SJCRH30 (cell line): ENCODE results near the gene TMEM151A. TPM values are rescaled to one million over a fixed set of nuclear protein-coding genes. Genes with fewer than 3 reads are reported as not detected.
"Not testable (repeated sequence)": the region's sequence is repeated elsewhere in the genome, so short reads cannot be mapped to it uniquely, and the experiment has no call there.

Experiments used
- DNase-seq, 2 experiments: peaks; one replicate each; pipeline ENCODE4 v3.0.0-alpha.2; 2015 to 2020
- H3K27ac ChIP-seq: fragments of 250-450 bp; sonication (Bioruptor Pico); 2 replicates; pipeline ENCODE4 v1.5.1; 2020; ENCODE audit warnings: mild to moderate bottlenecking, moderate library complexity
- H3K27me3 ChIP-seq: fragments of 250-450 bp; sonication (Bioruptor Pico); 2 replicates; pipeline ENCODE4 v1.5.1; 2020; ENCODE audit warnings: mild to moderate bottlenecking, moderate library complexity
- H3K36me3 ChIP-seq: fragments of 250-450 bp; sonication (Bioruptor Pico); 2 replicates; pipeline ENCODE4 v1.5.1; 2020; ENCODE audit warnings: mild to moderate bottlenecking, moderate library complexity
- H3K4me1 ChIP-seq: fragments of 250-450 bp; sonication (Bioruptor Pico); 2 replicates; pipeline ENCODE4 v1.5.1; 2020; ENCODE audit warnings: mild to moderate bottlenecking, moderate library complexity
- H3K4me3 ChIP-seq: fragments of 250-450 bp; sonication (Bioruptor Pico); 2 replicates; pipeline ENCODE4 v1.5.1; 2020; ENCODE audit warnings: mild to moderate bottlenecking, moderate library complexity
- H3K9me3 ChIP-seq: fragments of 250-450 bp; sonication (Bioruptor Pico); replicated peaks from 2 replicates; pipeline ENCODE4 v1.5.1; 2020; ENCODE audit warnings: mild to moderate bottlenecking, moderate library complexity
- total RNA-seq: library from RNA; depleted of rRNA; stranded (reverse); fragments of >200 nt; shearing (Covaris generic); gene quantifications from 2 replicates; pipeline ENCODE4 v1.2.3, GENCODE V29; 2014

Gene TMEM151A
- total RNA-seq, 1 experiment from 2014 or later: not detected

- Histone ChIP-seq H3K36me3 (no peaks in the 10 kb centered on the region), H3K4me3 (no peak overlapping the region), H3K27ac (no peak overlapping the region), H3K4me1 (peaks cover 11% of the 10 kb centered on the region), H3K9me3 (no peaks in the 10 kb centered on the region), H3K27me3 (no peaks in the 10 kb centered on the region; the same call in 1 of the 2 replicates)
- DNase-seq: no peak
These were observed 23.8 kb downstream of the TMEM151A start for GRCh38 chr11:66315498-66315885.

GRCh38 chr11:66315921-66316811 is 24.5 kb downstream of the TMEM151A start:
- H3K27me3 ChIP-seq: no peaks in the 10 kb centered on the region; the same call in 1 of the 2 replicates
- H3K9me3 ChIP-seq: no peaks in the 10 kb centered on the region
- no peak overlapping the region for H3K27ac ChIP-seq
- peak overlapping the region; percentile 47; the same call in 1 of the 2 replicates for H3K4me3 ChIP-seq
- no peaks in the 10 kb centered on the region for H3K36me3 ChIP-seq
- DNase-seq: no peak
- peaks cover 11% of the 10 kb centered on the region for H3K4me1 ChIP-seq

GRCh38 chr11:66316849-66317251 is 25.2 kb downstream of the TMEM151A start, which contains the start of gene CD248:
Gene CD248 (minus strand): TSS chr11:66317044. CDS start chr11:66317027, 17 bp downstream.
- H3K4me3 ChIP-seq: peak within 1 kb of the TSS; percentile 47
- H3K9me3 ChIP-seq: no peaks in the 10 kb centered on the region
- H3K27ac ChIP-seq: peak within 1 kb of the TSS; percentile 56; the same call in 1 of the 2 replicates
- peak; percentile 69 to 70 for DNase-seq
- H3K27me3 ChIP-seq: no peaks in the 10 kb centered on the region; the same call in 1 of the 2 replicates
- H3K36me3 ChIP-seq: no peaks in the 10 kb centered on the region
- H3K4me1 ChIP-seq: peaks cover 11% of the 10 kb centered on the region

GRCh38 chr11:66317322-66317722 is 25.6 kb downstream of the TMEM151A start:
- no peaks in the 10 kb centered on the region for H3K9me3 ChIP-seq

GRCh38 chr11:66317723-66318599 is 26.3 kb downstream of the TMEM151A start:
- Histone ChIP-seq H3K4me1 (peaks cover 11% of the 10 kb centered on the region), H3K27ac (peak overlapping the region; percentile 56; the same call in 1 of the 2 replicates), H3K4me3 (peak overlapping the region; percentile 47), H3K27me3 (no peaks in the 10 kb centered on the region; the same call in 1 of the 2 replicates), H3K9me3 (no peaks in the 10 kb centered on the region), H3K36me3 (no peaks in the 10 kb centered on the region)
- peak; percentile 60 to 64 for DNase-seq

More at GRCh38 chr11:66317322-66317722, 25.6 kb downstream of the TMEM151A start:
- Histone ChIP-seq H3K27me3 (no peaks in the 10 kb centered on the region; the same call in 1 of the 2 replicates), H3K27ac (peak overlapping the region; percentile 56; the same call in 1 of the 2 replicates), H3K36me3 (no peaks in the 10 kb centered on the region), H3K4me3 (peak overlapping the region; percentile 47), H3K4me1 (peaks cover 11% of the 10 kb centered on the region)
- peak; percentile 70 to 73 for DNase-seq

GRCh38 chr11:66318600-66318970 is 26.9 kb downstream of the TMEM151A start:
- no peak overlapping the region; the same call in 1 of the 2 replicates for H3K27ac ChIP-seq
- H3K4me3 ChIP-seq: no peak overlapping the region
- peaks cover 11% of the 10 kb centered on the region for H3K4me1 ChIP-seq
- H3K9me3 ChIP-seq: no peaks in the 10 kb centered on the region
- H3K27me3 ChIP-seq: no peaks in the 10 kb centered on the region; the same call in 1 of the 2 replicates
- DNase-seq: no peak
- H3K36me3 ChIP-seq: no peaks in the 10 kb centered on the region

- not testable (repeated sequence) for H3K9me3 ChIP-seq, H3K27ac ChIP-seq, H3K27me3 ChIP-seq, H3K36me3 ChIP-seq, DNase-seq, H3K4me3 ChIP-seq
- peaks cover 11% of the 10 kb centered on the region for H3K4me1 ChIP-seq
These were observed 28.6 kb downstream of the TMEM151A start for GRCh38 chr11:66320289-66320688.

GRCh38 chr11:66320748-66321147 is 29.1 kb downstream of the TMEM151A start:
- not testable (repeated sequence) for H3K9me3 ChIP-seq, H3K27ac ChIP-seq, DNase-seq, H3K4me3 ChIP-seq, H3K27me3 ChIP-seq, H3K36me3 ChIP-seq
- peaks cover 11% of the 10 kb centered on the region for H3K4me1 ChIP-seq

- Histone ChIP-seq H3K27ac (no peak overlapping the region), H3K27me3 (no peaks in the 10 kb centered on the region), H3K4me3 (no peak overlapping the region), H3K9me3 (no peaks in the 10 kb centered on the region), H3K4me1 (peaks cover 13% of the 10 kb centered on the region), H3K36me3 (no peaks in the 10 kb centered on the region)
- no peak for DNase-seq
These were observed 29.9 kb downstream of the TMEM151A start for GRCh38 chr11:66321606-66322005.

GRCh38 chr11:66322732-66323427 is 31.2 kb downstream of the TMEM151A start:
- no peaks in the 10 kb centered on the region for H3K36me3 ChIP-seq
- no peak for DNase-seq
- H3K27ac ChIP-seq: no peak overlapping the region
- H3K9me3 ChIP-seq: no peaks in the 10 kb centered on the region
- no peak overlapping the region for H3K4me3 ChIP-seq
- H3K27me3 ChIP-seq: no peaks in the 10 kb centered on the region
- peaks cover 15% of the 10 kb centered on the region for H3K4me1 ChIP-seq

- Histone ChIP-seq H3K4me1 (peaks cover 8% of the 10 kb centered on the region; the same call in 1 of the 2 replicates), H3K4me3 (no peak overlapping the region), H3K36me3 (no peaks in the 10 kb centered on the region), H3K9me3 (no peaks in the 10 kb centered on the region), H3K27me3 (no peaks in the 10 kb centered on the region), H3K27ac (no peak overlapping the region)
- DNase-seq: no peak
These were observed 32.0 kb downstream of the TMEM151A start for GRCh38 chr11:66323684-66324083.

GRCh38 chr11:66324664-66325063 is 33.0 kb downstream of the TMEM151A start:
- H3K27me3 ChIP-seq: no peaks in the 10 kb centered on the region
- H3K27ac ChIP-seq: no peak overlapping the region
- no peaks in the 10 kb centered on the region for H3K36me3 ChIP-seq
- H3K9me3 ChIP-seq: no peaks in the 10 kb centered on the region
- no peak overlapping the region for H3K4me3 ChIP-seq
- H3K4me1 ChIP-seq: peaks cover 7% of the 10 kb centered on the region; the same call in 1 of the 2 replicates
- no peak for DNase-seq

- H3K27ac ChIP-seq: no peak overlapping the region
- DNase-seq: no peak
- no peaks in the 10 kb centered on the region for H3K9me3 ChIP-seq
- H3K36me3 ChIP-seq: no peaks in the 10 kb centered on the region
- H3K27me3 ChIP-seq: no peaks in the 10 kb centered on the region
- no peak overlapping the region for H3K4me3 ChIP-seq
- peaks cover 7% of the 10 kb centered on the region; the same call in 1 of the 2 replicates for H3K4me1 ChIP-seq
These were observed 33.6 kb downstream of the TMEM151A start for GRCh38 chr11:66325263-66325671.
